Activated CD8-positive, alpha-beta memory T cell treated with anti-CD3 and anti-CD28 coated beads, Interleukin-2, amount 50 U/mL, for 24 hours (primary cell): Measurements from ENCODE around the gene KCND3.
A peak's percentile ranks its signal among the peaks of the same experiment; 100 is the strongest.
"Not testable (repeated sequence)": the region's sequence is repeated elsewhere in the genome, so short reads cannot be mapped to it uniquely, and the experiment has no call there.

ENCODE experiments used
- DNase-seq: peaks from one replicate; pipeline ENCODE4 v3.0.0-alpha.2; 2020; ENCODE audit errors: extremely low read depth

KCND3 gene

GRCh38 chr1:111742292-111742691 is 247.2 kb downstream of the KCND3 start:
- not testable (repeated sequence) for DNase-seq

DNA sequence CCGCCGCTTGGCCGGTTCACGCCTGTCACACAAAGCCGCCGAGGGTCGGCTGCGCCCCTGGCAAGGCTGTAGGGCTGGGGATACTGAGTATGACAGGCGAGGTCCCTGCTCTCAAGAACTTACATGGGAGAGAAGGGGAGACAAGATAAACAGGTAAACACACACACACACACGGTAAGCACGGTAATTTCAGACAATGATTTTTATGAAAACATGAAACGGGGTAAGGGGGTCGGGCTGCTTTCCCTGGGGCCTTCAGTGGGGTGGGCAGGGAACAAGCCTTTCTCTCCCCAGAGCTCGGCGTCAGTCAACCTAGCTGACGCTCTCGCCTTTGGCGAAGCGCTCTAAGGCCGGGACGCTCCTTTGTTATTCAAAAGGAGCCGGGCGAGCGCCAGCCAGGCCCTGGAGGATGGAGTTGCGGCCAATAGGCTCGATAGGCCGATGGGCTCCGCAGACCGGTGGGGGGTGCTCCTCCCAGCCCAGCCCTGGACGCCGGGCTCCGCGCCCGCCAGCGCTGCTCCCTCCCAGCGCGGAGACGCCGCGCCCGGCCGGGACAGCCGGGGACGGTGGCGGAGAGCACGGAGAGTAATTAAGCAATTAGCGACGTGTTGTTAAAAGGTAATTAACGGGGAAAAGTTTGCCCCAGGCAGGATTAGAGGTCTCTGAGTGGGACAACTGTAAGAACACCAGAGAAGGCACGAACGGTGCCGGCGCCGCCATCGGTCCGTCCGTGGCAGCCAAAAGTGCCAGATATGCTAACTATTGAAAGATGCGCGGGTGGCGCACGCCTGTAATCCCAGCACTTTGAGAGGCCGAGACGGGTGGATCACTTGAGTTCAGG is 249.3 kb downstream of the KCND3 start:
- DNase-seq, result no peak

DNA sequence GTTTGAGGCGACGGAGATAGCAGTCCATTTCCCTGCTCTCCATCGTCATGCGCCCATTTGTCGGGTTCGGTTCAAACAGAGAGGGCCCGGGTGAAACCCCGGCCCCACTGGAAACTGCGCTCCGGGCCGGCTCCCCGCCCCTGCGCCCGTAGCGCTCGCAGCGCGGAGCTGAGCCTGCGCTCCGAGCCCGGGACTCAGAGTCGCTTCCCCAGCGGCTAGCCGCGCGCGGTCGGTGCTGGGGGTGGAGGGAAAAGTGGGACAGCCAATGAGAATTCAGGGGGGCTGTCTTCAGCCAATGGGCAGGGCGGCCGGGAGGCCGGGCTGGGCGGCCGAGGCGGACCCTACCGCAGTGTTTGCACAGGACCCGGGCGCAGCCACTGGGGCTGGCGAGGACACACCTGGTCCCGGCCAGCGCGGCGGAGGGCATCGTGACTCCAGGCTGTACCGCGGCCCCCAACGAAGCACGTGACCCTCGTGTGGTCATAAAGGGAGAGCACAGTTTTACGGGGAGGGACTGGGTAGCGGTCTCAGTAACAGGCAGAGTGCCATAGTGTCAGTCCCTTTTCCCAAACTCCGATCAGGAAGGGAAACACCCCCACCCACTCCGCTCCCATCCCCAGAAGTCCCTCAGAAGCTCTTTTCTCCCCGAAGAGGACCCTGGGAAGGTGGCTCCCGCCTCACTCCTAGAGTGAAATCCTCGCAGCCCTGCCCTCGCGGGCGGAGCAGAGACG is 250.1 kb downstream of the KCND3 start, which contains the start of gene INKA2:
Gene INKA2, minus strand, starts transcription at position 202 of the 731 bp plus-strand sequence. Its CDS starts 153 bp downstream, at position 49.
- peak; percentile 50 for DNase-seq

GRCh38 chr1:111738436-111739193 is 250.9 kb downstream of the KCND3 start:
- DNase-seq, result no peak

GRCh38 chr1:111738133-111738435 is 251.4 kb downstream of the KCND3 start:
- no peak for DNase-seq

DNA sequence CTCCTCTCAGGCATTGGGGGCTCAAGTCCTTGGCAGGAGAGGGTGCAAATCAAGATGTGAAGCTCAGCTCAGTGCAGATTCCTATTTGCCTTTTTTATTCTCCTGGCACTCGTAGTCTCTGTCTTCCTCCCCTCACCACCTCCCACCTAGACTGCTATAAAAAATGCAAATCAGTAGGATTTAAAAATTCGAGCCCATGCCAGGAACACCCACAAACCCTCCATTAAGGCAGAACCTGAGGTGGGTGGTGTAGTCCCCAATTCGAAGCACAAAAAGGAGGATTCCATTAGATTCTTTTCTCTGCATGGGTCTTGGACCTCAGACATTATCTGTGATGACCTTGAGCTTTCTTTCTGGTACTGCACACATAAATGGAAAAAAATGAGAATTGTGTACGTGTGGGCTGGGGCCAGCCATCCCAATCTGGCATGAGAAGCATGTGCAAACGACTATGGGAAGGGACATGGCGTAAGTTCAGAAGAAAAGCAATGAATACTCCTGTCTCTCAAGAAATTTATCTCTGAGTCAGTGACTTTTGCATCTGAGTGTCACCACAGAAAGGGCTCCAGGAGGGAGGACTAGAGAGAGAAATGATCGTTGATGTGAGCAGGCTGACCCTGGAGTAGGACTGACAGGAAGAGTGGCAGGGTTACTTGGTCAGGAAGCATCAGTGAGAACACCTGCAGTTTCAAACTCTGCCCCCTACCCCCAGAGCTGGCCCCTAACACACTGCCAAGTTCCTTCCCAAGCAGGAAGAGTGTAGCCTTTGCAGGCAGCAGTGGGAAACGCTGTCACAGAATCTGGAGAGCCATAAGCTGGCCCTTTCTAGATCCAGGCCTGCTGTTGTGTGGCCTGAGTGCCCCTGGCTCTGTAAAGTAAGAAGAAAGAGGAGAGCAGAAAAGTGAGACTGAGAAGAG is 252.0 kb downstream of the KCND3 start:
- no peak for DNase-seq

GRCh38 chr1:111736548-111737215 is 252.8 kb downstream of the KCND3 start:
- DNase-seq, result no peak

DNA sequence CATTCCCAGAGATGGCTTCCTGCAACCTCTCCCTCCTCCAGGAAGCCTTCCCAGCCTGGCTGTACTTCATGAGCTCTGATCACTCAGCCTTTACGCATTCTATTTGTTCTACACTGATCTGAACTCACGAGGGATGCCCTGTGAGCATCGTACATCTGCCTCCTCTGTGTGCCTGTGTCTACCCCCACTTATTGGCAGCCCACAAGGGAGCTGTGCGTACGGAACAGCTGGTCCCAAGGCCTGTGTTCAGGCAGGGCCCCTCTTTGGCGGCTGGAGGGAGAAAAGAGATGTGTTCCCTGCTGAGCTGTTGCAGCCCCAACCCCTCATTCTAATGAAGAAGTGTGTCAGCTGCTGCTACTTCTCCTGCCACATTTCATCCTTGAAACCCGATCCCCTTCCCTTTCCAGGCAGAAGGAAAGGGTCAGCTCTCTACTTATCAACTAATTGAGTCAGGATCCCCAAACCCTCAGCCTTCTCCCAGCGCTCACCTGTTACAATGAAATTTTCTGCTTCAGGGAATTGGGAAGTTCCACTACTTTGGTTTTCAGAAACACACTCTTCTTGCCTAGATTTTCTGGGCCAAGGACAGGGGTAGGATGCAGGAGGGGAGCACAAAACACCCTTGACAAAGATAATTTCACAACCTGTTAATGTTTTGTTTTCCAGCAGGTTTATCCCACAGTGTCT is 253.5 kb downstream of the KCND3 start:
- no peak for DNase-seq

DNA sequence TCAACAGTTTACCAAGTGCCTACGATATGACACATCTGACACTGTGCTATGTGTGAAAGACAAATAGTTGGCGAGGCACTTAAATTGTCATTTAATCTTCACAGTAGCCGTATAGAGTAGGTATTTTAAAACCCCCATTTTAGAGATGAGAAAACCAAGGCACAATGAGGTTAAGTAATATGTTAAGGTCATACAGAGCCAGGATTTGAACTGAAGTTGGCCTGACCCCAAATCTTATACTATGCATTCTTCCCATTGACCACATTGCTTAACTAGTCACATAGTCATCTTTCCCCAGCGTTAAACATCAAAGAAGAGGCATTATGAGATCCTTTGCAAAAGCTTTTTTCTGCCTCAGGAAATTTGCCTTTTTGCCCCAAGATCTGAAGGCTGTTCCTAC is 254.1 kb downstream of the KCND3 start:
- no peak for DNase-seq

DNA sequence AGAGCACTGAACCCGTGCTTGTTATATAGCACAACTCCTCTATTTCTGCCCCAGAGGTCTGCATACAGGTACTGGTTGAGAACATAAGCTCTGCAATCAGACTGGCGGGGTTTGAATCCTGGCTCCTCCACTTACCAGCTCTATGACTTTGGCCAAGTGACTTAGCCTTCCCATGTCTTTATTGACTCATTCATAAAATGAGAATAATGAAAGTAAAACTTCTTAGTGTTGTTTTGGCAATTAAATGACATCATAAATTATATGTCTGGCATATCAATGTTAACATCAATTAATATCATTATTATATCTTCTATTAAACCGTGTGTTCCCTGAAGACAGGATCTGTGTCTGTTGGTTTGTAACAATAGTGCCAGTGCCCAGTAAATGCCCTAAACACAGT is 254.6 kb downstream of the KCND3 start:
- no peak for DNase-seq

GRCh38 chr1:111734426-111734825 is 255.0 kb downstream of the KCND3 start:
- no peak for DNase-seq

DNA sequence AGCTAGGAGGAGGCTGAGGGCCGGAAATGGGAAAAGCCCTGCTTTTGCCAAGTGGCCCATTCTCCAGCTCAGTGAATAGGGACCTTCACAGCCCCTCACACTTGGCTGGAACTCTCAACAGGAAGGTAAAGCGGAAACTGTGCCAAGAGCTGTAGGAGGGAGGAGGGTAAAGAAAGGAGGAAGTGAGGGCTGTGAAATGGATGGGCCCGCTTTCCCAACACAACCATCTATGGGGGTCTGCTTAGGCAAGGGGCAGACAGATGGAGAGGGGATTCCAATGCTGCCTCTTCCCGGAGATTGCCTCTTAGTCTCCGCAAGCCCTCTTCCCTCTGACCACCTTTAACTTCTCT is 255.5 kb downstream of the KCND3 start:
- no peak for DNase-seq

DNA sequence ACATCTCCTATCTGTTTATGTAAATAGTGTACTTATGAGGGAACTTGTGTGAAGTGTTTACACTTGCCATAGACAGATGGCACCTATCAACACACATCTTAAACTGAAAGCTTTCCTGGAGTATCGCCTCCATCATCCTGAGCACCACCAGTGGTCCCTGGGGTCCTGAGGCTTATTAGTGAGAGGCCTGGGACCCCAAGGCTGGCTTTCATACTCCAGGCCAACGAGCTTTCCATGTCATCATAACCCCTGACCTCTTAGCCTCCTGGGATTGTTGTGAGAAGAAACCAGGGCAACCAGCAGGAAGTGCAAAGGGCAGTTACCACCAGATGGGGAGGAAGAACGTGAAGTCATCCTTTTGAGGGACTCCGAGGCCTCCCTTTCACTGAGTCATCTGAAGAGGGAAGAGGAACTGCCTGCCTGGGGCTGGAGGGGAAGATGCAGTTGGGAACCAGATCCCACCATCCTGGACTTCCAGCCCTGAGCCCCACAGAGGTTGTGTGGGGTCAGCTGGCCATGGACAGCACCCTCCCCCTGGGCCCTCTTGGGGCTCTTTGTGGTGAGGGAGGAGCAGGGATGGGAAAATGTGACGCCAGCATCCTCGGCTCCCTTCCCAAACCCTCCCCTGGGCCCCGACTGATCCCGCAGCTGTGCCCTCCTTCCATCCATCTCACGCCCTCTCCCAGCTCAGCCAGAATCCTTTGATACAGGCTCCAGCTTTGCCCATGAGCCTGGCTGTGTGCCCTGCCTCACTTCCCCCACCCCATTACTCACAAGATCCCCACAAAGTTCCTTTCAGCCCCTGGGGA is 256.1 kb downstream of the KCND3 start:
- DNase-seq, result no peak

DNA sequence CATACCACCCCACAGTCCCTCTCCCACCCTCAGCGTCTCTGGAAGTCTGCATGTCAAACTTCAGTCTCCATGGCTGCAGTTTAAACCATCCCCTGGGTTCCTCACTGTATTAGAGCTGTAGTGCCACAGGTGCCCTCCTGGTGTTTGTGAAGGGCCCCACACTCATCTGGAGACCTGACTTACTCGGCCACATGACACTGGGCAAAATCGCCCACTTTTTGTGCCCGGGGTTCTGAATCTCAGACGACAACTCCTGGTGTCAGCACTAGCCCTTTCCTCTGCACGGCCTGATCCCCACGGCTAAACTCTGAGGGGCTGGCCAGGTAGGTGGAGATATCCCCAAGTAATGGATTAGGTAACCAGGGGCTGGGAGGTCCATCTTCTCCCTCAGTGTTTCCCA is 256.8 kb downstream of the KCND3 start:
- no peak for DNase-seq

- no peak for DNase-seq
These were observed 257.5 kb downstream of the KCND3 start for GRCh38 chr1:111731956-111732355.

GRCh38 chr1:111730706-111731105 is 258.8 kb downstream of the KCND3 start:
- DNase-seq, result no peak

DNA sequence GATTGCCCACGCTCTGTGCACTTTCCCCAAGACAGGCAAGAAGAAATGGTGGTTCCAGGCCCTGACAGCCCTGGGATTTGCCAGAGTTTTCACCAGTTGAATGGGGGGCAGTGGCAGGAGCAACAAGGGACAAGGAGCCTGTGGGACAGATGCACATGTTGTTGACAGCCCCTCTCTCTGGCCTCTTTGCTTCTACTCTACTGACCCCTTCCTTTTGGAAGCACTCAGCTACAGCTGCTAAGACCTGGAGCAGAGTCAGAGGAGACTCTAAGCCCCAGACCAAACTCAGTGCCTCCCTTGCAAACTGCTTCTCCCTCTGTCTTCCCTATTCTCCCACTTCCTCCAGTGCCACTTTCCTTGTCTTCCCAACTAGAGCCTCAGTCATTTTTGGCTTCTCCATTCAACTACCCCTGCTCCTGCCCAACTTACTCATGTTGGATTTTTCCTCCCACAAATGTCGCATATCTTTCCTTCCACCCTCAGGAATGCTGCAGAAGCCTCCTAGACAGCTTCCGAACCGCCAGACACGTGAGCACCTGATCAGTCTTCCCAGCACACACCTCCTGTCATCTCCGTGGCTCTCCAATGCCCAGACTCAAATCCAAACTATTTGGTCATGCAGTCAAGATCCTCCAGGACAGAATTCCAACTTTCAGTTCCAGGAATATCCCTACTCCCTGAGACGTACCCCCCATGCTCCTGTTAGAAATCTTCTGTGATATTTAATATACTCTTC is 259.4 kb downstream of the KCND3 start:
- DNase-seq, result no peak

- DNase-seq, result no peak
These were observed 260.1 kb downstream of the KCND3 start for GRCh38 chr1:111729271-111729921.
